Stimulated activated CD4-positive, alpha-beta T cell treated with anti-CD3 and anti-CD28 coated beads, Interleukin-12 subunit alpha, Interleukin-12 subunit beta, amount 100 ng/mL, for 4 hours (primary cell): Measurements from ENCODE around the gene VAV2.
A peak's percentile ranks its signal among the peaks of the same experiment; 100 is the strongest.

Experiments
- DNase-seq: peaks from one replicate; pipeline ENCODE4 v3.0.0-alpha.2; 2020

The VAV2 gene, protein sequence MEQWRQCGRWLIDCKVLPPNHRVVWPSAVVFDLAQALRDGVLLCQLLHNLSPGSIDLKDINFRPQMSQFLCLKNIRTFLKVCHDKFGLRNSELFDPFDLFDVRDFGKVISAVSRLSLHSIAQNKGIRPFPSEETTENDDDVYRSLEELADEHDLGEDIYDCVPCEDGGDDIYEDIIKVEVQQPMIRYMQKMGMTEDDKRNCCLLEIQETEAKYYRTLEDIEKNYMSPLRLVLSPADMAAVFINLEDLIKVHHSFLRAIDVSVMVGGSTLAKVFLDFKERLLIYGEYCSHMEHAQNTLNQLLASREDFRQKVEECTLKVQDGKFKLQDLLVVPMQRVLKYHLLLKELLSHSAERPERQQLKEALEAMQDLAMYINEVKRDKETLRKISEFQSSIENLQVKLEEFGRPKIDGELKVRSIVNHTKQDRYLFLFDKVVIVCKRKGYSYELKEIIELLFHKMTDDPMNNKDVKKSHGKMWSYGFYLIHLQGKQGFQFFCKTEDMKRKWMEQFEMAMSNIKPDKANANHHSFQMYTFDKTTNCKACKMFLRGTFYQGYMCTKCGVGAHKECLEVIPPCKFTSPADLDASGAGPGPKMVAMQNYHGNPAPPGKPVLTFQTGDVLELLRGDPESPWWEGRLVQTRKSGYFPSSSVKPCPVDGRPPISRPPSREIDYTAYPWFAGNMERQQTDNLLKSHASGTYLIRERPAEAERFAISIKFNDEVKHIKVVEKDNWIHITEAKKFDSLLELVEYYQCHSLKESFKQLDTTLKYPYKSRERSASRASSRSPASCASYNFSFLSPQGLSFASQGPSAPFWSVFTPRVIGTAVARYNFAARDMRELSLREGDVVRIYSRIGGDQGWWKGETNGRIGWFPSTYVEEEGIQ

DNA sequence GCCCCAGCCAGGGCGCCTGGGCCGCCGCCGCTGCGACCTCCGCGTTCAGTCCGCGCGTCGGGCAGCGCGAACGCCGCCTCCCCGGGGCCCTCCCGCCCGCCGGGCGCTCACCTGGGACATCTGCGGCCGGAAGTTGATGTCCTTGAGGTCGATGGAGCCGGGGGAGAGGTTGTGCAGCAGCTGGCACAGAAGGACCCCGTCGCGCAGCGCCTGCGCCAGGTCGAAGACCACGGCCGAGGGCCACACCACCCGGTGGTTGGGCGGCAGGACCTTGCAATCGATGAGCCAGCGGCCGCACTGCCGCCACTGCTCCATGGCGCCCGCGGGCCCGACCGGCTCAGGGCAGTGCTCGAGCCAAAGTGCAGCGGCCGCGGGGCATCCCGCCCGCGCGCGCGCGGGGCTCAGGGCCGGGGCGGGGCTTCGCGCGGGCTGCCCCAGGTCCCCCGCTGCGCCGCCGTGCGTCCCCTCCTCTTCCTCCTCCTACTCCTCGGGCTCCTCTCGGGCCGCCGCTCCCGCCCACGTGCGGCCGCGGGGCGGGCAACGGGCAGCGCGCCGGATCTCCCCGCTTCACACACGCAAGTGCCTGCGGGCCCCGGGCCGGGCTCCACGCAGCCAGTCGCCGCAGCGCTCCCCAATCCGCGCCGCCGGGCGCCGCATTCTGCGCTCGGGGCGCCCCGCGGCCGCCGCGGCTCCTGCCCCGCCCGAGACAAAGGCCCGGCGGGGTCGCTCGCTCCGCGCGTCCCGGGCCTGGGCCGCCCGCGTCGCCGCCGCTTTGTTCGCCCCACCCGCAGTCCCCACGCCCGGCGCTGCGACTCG, at the start of gene VAV2:
TSS of gene VAV2 (minus strand) at position 361 of the 816 bp plus-strand sequence. CDS start at position 315, 46 bp downstream.
- peak; percentile 50 for DNase-seq

DNA sequence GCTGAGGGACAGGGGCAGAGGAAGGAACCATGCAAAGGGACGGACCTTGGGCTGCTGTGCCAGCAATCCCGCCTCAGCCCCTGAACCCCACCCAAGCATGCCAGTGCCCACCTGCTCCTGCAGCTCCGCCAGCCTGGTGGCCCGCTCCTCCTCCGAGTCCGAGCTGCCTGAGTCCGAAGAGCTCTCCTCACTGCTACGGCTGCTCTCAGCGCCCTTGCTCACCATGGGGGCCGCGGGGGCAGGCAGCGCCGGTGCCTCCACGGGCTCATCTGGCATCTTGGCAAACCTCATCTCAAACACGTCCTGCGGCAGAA, 49.5 kb upstream of the VAV2 start:
- DNase-seq, result no peak

DNA sequence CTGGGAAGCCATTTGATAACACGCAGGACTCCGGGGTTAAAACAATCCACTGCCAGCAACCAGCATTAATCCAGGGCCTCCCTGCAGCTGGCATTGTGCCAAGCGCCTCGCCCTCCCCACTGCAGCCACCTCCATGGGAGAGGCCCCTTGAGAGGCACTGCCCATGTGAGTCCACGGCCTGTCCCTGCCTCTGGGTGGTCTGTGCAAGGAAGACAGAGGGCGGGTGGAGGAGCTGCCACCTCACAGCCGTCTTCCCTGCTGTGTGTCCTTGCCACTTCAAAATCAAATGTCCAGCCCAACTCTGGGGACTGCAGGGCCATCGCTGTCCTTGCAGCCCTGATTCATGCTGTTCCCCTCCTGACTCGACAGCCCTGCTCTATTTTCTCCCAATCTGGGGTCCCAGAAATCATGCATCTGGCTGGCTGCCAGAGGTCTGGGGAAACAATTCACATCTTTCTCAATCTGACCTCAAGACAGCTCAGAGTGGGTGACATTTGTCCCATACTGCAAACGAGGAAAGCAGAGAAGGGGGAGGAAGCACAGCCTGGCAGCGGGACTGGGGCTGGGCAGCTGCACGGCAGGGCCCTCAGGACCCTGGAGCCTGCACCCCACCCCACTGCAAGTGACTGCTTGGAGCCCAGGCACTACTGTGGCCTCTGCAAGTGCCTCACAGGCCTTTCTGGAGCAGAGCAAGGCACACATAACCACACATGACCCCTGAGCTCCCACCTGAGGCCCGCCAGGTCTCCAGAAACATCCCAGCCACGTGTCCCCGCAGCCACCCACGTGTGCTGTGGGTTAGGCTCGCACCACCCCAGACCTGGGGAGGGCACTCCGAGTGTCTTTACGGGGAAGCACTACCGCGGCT, 48.9 kb upstream of the VAV2 start:
- no peak for DNase-seq

DNA sequence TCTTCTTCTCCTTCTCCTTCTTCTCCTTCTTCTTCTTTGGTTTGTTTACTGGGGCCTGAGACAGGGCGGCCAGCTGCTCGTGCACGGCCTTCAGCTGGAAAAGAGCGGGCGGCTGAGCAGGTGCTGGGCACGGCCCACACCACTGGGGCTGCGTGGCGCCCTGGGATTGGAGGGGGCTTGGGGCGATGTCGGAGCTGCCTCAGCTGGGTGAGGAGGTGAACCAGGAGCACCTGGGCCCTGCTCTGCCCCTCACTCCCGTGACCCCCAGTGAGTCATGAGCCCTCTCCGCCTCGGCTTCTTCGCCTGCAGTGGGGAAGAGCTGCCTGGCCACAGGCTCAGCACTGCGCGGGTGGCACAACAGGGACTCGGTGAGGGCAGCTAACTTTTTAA, 48.0 kb upstream of the VAV2 start:
- no peak for DNase-seq

DNA sequence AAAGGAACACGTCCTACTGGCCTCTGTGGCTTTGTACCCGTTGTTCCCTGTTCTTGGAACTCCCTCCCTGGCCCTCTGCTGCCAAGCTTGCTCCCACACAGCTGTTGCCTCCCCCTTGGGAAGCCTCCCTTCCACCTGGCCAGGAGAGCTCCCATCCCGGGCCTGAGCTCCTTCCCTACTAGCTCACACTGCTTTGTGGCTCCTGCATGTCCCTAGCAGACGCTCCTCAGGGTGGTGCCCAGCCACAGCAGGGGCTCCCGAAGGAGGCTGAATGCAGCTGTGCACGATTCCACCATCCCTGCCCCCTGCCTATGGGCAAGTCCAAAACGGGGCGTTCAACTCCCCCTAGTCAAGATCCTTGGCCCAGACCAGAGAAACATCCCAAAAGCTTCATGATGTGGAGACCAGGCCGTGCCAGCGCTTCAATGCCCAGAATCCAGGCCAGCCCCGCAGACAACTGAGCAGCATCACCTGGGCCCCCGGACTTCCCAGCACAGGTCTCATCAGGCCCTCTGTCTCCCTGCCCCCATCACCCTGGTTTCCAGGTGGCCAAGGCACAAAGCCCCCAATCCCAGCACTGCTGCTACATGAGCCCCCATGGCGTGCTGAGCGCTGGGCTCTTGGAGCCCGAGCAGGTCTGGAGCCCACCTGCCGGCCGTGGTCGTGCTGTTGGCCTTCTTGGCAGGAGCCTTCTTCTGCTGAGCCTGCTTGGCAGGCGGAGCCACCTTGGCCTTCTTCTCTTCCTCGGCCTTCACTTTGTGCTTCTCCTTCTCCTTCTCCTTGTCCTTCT, 47.5 kb upstream of the VAV2 start:
- DNase-seq, result no peak

DNA sequence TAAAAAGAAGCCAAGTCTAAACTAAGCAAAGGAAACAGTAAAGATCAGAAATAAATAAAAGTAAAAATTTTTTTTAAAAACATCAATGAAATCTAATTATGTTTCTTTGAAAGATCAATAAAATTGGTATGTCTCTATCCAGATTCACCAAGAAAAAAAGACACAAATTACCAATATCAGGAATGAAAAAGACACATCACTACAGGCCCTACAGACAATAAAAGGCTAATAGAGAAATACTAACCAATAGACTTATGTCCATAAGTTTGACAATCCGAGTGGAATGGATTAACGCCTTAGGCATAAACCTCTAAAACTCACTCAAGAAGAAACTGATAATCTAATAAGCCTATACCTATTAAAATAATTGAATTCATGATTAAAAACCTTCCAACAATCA, 45.5 kb upstream of the VAV2 start:
- no peak for DNase-seq

DNA sequence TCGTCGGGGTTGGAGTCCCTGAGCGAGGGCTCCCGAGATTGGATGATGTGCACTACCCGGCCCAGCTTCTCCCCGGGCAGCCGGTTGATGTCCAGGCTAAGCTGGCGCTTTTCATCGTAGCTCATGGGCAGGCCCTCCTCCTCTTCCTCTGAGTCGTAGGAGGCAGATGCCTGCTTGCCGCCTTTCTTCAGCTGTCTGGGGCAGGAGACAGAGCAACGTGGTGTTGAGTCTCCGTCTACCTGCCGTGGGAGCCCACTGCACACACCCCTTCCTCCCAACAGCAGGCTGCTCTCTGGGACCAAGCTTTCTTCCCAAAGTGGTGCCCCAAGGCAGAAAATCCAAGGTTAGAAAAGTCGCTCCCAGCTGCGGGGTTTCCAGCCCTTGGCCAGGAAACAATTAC, 44.0 kb upstream of the VAV2 start:
- no peak for DNase-seq

DNA sequence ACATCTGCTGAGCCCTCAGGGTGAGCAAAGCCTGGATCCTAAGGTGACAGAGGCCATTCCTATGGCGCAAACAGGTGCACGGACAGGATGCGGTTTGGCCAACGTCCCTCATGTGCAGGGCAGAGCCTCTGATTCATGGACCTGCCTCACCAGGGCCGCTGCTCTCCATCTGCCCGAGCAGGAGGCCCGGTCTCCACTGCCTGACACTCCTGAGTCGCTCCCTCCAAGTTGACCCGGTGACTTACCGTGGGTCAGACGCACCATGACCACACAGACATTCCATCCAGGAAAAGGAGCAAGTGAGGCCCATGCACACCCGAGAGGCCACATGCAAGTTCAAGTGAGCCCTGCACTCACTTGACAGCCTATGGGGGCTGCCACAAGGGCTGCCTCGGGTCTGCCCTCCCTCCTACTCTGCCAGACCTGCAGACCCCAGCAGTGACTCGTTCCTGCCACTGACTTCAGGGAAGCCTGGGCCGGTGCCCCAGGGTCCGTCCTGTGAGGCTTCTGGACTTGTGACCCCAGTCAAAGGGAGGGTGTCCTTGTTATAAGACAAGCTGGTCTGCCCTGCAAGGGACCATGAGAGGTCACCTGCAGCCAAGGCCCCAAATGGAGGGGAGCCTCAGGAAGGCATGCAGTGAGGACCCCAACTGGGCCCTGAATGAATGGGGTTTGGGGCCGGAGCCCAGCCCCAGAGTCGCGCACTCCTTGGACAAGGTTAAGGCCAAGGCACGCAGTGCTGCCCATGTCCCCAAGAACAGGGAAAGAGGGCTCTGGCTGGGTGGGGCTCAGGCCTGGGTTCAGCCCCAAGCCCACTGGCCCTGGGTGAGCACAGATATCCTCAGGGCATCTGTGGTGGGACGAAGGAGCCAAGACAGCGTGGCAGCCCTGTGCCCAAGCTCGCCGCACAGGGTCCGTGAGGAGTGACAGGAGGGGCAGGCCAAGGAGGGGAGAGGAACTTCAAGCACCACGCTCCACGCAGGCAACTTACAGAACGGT, 43.2 kb upstream of the VAV2 start:
- DNase-seq, result no peak

DNA sequence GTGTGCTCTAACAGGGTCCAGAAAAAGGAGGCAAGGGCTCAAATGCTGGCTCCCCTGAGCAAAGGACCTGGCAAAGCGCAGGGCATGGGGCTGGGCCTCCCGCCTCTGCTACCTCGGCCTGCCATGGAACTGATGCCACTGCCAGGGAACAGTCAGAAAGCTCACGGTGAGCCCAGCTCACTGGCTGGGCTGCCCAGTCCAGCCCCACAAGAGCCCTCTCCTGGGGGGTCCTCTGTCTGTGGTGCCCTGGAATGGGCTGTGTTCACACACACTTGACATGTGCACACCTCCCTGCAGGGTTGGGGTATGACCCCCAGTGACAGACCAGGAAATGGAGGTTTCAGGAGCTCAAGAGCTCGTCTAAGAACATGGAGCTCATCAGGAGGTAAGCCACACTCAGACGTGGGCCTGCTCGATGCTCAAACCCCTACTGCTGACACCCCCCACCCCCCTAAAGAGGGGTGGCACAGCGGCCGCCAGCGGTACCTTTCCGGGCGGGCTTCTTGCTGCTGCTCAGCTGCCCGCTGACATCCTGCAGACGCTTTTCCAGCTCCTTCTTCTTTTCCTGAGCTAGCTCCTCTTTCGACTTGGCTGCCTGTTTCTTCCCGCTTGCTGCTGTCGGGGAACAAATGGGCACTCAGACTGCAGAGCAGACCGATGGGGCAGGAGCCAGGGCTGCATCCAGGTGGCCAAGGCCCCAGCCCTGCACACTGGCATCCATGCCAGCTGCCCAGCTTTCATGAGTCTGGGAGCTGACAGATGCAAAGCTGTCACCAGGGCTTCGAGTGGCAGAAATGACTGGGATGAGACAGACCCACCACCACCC, 42.3 kb upstream of the VAV2 start:
- no peak for DNase-seq

DNA sequence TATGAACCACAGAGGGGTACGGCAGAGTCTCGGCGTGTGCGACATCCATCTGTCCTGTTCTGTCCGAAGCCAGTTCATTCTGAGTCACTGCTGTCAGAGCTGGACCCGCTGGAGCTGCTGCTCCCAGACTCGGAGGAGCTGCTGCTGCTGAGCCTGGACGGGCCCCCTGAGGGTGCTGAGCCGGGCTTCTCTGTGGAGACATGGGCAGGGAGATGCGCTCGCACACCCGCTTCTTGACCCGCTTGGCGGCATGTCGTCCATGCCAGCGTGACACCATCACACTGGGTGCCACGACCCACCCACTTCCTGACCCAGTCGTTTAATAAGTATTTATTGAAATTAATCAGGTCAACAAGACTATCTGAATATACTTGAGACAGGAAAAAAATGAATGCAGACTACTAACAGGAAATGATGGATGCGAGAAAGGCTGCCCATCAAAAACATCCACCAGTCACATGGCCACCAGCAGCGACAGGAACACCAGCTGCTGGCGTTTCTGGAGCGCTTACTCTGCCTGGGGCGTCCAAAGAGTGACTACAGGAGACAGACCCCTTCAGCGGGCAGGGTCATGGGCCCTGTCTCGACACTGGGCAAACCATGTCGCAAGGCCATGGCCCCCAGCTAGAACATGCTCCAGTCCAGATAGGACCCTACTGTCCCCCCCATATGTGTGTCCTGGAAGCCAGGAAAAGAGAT, 41.5 kb upstream of the VAV2 start:
- no peak for DNase-seq

DNA sequence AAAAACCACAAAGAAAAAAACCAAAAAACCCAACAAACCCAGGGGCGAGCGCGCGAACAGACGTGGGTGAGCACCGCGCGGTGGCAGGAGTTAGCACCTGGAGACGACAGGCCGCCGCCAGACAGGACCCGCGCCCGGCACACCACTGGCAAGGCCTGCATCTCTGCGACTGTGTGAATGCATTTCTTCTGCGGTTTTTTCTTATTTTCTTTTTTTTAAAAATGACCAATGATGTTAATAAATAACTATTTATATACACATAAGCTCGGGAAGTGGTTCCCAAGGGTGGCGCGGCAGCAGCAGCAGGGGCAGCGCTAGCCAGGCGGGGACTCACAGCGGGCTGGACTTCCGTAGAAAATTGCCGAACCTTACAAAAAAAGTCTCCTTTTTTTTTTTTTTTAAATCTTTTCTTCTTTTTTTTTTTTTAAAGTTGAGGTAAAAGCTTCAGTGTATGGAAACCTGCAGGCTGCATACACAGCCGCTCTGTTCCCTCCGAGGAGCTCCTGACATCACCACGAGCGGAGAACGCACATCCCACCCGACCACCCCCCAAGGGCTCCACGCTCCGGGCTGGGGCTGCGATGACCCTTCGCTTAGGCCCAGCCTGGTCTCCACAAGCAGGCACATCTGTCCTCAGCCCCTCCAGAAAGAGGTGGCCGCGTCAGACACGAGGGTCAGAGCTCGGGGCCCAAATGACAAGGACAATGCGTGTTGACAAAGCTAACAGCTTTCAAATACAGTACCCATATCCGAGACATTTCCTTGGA, 40.5 kb upstream of the VAV2 start:
- no peak for DNase-seq

DNA sequence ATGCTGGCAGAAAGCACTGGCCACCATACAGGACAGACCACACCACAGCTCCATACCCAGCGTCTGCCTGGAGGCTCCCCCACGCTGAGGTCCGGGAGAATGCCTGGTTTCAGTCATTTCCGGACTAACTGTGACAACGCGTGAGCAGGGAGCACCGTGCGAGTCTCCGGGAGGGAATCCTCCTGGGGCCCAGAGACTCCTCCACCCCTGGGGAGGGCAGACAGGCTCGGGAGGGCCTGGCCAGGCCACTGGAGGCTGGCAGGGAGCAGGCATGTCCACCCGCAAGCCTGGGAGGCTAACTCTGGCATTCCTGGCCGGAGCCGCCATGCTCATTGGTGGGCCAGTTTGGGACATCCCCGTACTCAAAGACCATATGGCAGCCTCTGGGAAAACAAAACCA, 39.7 kb upstream of the VAV2 start:
- DNase-seq, result no peak

DNA sequence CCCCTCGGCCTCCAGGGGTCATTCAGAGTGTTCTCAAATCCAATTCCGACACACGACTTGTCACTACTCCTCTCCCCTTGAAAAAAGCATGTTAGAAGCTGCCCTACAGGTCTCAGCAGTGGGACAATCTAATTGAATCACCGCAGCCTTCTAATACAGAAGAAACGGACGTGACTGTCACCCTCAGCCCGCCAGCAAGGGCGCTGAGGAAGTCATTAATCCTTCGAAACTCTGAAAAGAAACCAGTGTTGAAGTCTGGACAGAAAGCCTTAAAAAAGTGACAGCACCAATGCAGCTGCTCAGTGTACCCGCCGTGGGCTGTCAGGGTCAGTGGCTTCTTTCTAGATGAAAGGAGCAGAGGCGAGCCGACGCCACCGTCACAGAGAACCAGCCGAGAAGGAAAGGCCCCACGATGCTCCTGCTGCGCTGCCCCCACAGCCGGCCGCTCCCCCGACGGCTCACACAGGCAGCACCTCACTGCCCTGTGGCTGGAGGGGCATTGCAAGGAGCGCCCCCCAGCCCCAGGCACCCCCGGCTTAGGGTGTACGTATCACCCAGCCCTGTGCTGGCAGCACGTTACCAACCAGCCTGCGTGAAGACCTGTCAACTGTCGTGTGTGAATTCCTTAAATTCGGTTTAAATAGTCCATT, 38.8 kb upstream of the VAV2 start:
- no peak for DNase-seq

DNA sequence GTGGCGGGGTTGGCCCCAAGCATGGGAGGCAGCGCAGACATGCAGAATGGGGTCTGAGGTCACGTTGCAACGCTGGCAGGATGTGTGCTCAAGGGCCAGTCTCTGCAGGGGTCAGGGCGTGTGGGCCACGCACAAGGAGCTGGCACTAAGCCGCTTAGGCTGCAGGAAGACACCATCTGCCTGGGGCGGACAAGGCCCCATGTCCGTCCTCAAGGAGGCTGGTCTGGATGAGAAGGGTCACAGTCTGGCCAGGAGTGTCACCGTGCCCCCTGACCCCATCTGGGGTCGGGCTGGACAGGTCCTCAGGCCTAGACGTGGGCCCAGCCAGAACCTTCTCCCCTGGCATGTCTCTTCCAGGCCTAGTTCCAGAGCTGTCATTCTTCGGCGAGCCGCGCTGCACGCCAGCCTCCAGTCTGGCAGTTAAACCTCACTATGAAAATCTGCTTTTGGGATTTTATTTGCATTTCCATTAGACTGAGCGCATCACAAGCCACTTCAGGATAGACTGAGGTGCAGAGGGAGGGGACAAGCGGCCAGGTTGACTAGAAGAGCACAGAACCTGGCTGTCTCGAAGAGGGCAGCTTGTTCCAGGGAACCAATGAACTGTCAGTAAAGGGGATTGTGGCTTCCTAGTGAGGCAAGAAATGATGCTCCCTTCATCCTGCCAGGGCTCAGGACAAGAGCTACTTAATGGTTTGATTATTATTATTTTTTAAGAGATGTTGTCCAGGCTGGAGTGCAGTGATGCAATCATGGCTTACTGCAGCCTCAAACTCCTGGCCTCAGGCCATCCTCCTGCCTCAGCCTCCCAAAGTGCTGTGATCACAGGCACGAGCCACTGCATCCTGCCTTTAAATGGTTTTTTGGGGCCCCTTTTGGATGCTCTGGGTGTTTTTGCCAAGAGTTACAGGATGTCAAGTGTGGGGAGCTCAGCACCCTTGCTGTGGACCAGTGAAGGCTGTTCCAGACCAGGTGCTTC, 37.4 kb upstream of the VAV2 start:
- DNase-seq, result no peak

DNA sequence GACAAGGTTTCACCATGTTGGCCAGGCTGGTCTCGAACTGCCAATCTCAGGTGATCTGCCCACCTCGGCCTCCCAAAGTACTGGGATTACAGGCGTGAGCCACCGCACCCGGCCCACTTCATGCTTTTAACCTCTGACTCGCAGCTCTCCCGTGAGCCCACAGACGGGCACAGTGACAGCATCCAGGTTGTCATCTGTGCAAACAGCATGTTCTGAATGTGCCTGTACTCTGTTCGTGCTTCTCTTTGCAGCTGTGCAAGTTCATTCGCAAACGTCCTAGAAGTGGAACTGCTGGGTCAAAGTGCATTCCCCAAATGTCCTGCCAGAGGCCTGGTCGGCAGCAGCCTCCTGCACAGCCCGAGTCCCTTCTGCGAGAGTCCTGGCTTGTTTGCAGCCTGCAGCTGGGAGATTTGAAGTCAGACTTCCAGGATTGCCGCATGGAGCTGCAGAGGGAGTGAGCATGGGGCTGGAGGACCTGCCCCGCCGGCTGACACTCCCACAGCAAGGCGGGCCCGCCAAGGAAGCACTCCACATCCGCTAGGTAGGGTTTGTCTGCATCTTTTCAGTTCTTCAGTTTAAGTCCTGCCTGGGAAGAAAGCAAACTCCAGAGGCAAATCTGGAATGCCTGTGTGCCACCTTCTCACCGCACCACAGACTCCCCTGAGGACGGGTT, 36.6 kb upstream of the VAV2 start:
- DNase-seq, result no peak
